OCI-LY1 (cell line): ENCODE data around the gene PDCD4.

ENCODE experiments used
- CTCF ChIP-seq: fragments of 200-600 bp; sonication (generic), shearing (Covaris generic); IDR thresholded peaks from 2 replicates; pipeline ENCODE4 v1.5.1; 2017; ENCODE audit warnings: mild to moderate bottlenecking, antibody characterized with exemption, low read length, moderate library complexity, mixed read lengths
- EZH2 ChIP-seq: fragments of 200-600 bp; sonication (generic), shearing (Covaris generic); IDR thresholded peaks from 2 replicates; pipeline ENCODE4 v1.8.0; 2017; ENCODE audit warnings: borderline replicate concordance, mixed run types, mild to moderate bottlenecking, antibody characterized with exemption, low read length, moderate library complexity, mixed read lengths

- TF ChIP-seq CTCF (no peak), EZH2 (no peak)
These were observed 41.9 kb upstream of the PDCD4 start for GRCh38 chr10:110829721-110830410.
